ENCODE results near the gene P2RY4.

Gene P2RY4

GRCh38 chrX:70260104-70260503 is at the start of gene P2RY4:
TSS of gene P2RY4 (minus strand) at chrX:70260204. CDS start at chrX:70259624, 580 bp downstream.
- TF ChIP-seq CTCF (IDR thresholded peaks at IDR 0.05; ENCODE audit: control insufficient read depth, insufficient read depth, low read depth, low read length, missing control alignments), result no peak
- H3K4me3 ChIP-seq (ENCODE audit: control insufficient read depth, low read depth, low read length), result no peak within 1 kb of the TSS
- no peak for DNase-seq (ENCODE audit: low read depth)

- DNase-seq (ENCODE audit: low read depth), result no peak
- no peak for TF ChIP-seq CTCF (IDR thresholded peaks at IDR 0.05; ENCODE audit: control insufficient read depth, insufficient read depth, low read depth, low read length, missing control alignments)
- H3K4me3 ChIP-seq (ENCODE audit: control insufficient read depth, low read depth, low read length), result no peak overlapping the region
Measured at GRCh38 chrX:70301716-70302115, 41.7 kb upstream of the P2RY4 start.

GRCh38 chrX:70293621-70294020 is 33.6 kb upstream of the P2RY4 start:
- no peak overlapping the region for H3K4me3 ChIP-seq (ENCODE audit: control insufficient read depth, low read depth, low read length)
- no peak for DNase-seq (ENCODE audit: low read depth)
- TF ChIP-seq CTCF (IDR thresholded peaks at IDR 0.05; ENCODE audit: control insufficient read depth, insufficient read depth, low read depth, low read length, missing control alignments), result no peak

- DNase-seq (ENCODE audit: low read depth), result no peak
- H3K4me3 ChIP-seq (ENCODE audit: control insufficient read depth, low read depth, low read length), result no peak overlapping the region
- TF ChIP-seq CTCF (IDR thresholded peaks at IDR 0.05; ENCODE audit: control insufficient read depth, insufficient read depth, low read depth, low read length, missing control alignments), result no peak
Measured at GRCh38 chrX:70292788-70293187, 32.8 kb upstream of the P2RY4 start.

GRCh38 chrX:70289793-70290770 is 30.1 kb upstream of the P2RY4 start, which contains the start of the genes KIF4A and PDZD11:
TSS of gene KIF4A (plus strand) at chrX:70290104. CDS start at chrX:70290459, 355 bp downstream.
TSS of gene PDZD11 (minus strand) at chrX:70289927. CDS start at chrX:70289341, 586 bp downstream.
- DNase-seq (ENCODE audit: low read depth), result peak; percentile 35
- peak within 1 kb of the TSS; percentile 72 for H3K4me3 ChIP-seq (ENCODE audit: control insufficient read depth, low read depth, low read length)
- no peak for TF ChIP-seq CTCF (IDR thresholded peaks at IDR 0.05; ENCODE audit: control insufficient read depth, insufficient read depth, low read depth, low read length, missing control alignments)

- DNase-seq (ENCODE audit: low read depth), result no peak
- TF ChIP-seq CTCF (IDR thresholded peaks at IDR 0.05; ENCODE audit: control insufficient read depth, insufficient read depth, low read depth, low read length, missing control alignments), result no peak
- peak overlapping the region; percentile 72 for H3K4me3 ChIP-seq (ENCODE audit: control insufficient read depth, low read depth, low read length)
Measured at GRCh38 chrX:70289168-70289792, 29.3 kb upstream of the P2RY4 start.

Measured in AG09309 (cell line).